ENCODE data around the gene ZBTB5. TPM values are rescaled to one million over a fixed set of nuclear protein-coding genes. Genes with fewer than 3 reads are reported as not detected.

The ZBTB5 gene
- total RNA-seq = 7.2 and 7.7 TPM in 2 replicates

DNA sequence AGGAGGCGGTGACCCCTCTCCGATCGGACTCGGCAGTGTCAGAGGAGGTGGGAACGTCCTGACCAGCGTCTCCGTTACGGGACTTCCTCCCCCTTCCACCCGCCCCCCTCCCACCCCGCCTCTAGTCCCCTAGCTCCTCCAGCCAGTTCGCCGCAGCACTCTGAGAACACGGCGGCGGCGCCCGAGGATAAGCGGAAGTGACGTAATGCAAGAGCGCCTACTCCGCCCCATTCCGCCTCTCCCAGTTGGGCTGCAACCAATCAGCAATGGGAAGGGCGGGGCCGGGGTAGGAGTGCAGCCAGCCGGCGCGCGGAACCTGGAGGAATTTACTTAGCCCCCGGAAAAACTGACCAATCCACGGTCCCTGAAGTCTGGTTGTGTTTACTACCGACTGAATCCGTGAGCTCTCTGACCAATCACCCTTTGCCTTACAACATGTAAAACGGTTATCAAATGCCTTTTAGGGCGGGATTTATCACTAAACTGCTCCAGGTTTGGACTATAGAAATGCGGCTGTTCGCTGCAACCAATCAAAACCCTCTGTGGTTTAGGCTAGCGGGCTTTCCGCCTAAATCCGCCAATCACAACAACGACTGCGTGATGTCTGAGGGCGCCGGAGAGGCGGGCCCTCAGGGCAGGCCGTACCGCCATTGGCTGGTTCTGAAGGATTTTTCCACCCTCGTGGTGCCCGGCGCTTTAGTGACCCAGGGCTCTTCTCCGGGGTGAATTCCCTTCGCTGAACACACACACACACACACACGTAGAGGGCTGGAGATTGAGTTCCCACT is at the start of gene ZBTB5:
Gene ZBTB5 (minus strand): TSS at position 202 of the 788 bp plus-strand sequence. CDS start 22,899 bp downstream, outside the sequence.

DNA sequence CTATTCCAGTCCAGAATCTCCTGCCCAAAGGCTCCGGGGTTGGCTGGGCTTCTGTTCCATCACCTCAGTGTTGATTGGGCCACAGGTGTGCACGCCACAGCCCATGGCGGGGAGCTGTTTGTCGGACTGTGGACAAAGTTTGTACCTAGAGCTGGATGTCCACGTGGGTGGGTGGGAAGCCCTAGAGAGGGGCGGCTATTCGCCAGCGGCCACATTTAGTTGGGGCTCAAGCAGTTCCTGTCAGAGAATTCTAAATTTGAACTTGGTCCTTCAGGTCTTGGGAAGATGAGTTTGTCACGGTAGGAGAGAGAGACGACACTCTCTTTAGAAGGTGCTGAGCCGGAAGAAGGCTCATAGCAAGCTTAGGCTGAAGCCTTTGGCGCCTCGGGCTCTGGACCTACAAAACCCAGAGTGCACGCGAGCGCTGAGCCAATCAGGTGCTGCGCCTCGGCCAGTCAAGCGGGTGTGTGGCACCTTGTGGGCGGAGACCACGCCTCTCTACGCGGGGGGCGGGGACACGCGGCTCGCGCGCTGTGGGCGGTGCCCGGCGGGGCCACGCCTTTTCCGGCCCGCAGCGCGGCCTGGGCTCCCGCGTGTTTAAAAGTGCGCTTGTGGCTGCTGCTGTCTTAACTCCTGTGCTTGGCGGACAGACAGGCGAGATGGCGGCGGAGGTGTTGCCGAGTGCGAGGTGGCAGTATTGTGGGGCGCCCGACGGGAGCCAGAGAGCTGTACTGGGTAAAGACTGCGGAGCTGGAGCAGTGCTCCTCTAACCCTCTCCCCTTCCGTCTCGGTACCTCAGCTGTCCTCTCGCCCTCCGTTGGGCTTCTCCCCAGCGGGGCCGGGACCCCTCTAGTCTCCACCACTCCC is 20.4 kb upstream of the ZBTB5 start, which contains the start of gene POLR1E:
Gene POLR1E (plus strand): TSS at position 560 of the 867 bp plus-strand sequence. CDS start 100 bp downstream, at position 660.

GRCh38 chr9:37422289-37423104 is 42.8 kb downstream of the ZBTB5 start, which contains the start of gene GRHPR:
TSS of gene GRHPR (plus strand) at chr9:37422696. CDS start at chr9:37422751, 55 bp downstream.

Other genes starting within 250 kb of the ZBTB5 start
- 114 and 179 TPM in 2 replicates for gene GRHPR, start 42.8 kb downstream of the ZBTB5 start, total RNA-seq
- 28.2 and 47.6 TPM in 2 replicates for gene POLR1E, start 20.5 kb upstream of the ZBTB5 start, total RNA-seq
- 10.1 and 17.6 TPM in 2 replicates for gene FBXO10, start 110.9 kb upstream of the ZBTB5 start, total RNA-seq
- gene TOMM5, start 127.1 kb upstream of the ZBTB5 start, total RNA-seq = 122 and 141 TPM in 2 replicates
- gene FRMPD1, start 185.5 kb upstream of the ZBTB5 start, total RNA-seq = not detected in 2 replicates

Data from pericardium fibroblast (primary cell).